Activated T-helper 17 cell treated with anti-CD3 and anti-CD28 coated beads, Interleukin-2, amount 50 U/mL, for 72 hours (primary cell): ENCODE data around the gene GRM1. TPM values are rescaled to one million over a fixed set of nuclear protein-coding genes. Genes with fewer than 3 reads are reported as not detected.

Experiments
- ATAC-seq: fragments of 150-1000 bp; cut with Tn5 transposase; replicated peaks from 2 replicates; pipeline ENCODE4 v1.10.0; 2021; ENCODE audit warnings: mild to moderate bottlenecking, moderate library complexity
- H3K27ac Mint-ChIP-seq: one replicate; pipeline ENCODE4 v1.8.0; 2022; ENCODE audit warnings: mixed read lengths
- H3K27me3 Mint-ChIP-seq: one replicate; pipeline ENCODE4 v1.8.0; 2022; ENCODE audit warnings: mixed read lengths
- H3K36me3 Mint-ChIP-seq: one replicate; pipeline ENCODE4 v1.8.0; 2022; ENCODE audit warnings: low read depth, mild to moderate bottlenecking, mixed read lengths
- H3K4me1 Mint-ChIP-seq: one replicate; pipeline ENCODE4 v1.8.0; 2022; ENCODE audit warnings: mixed read lengths
- H3K4me3 Mint-ChIP-seq: one replicate; pipeline ENCODE4 v1.8.0; 2022; ENCODE audit warnings: mild to moderate bottlenecking, mixed read lengths
- H3K9me3 Mint-ChIP-seq: one replicate; pipeline ENCODE4 v1.8.0; 2022; ENCODE audit warnings: mixed read lengths
- total RNA-seq, 2 donors: library from RNA; stranded (reverse); gene quantifications; one replicate each; pipeline ENCODE4 v1.2.3, GENCODE V29; 2022

GRM1 gene
- total RNA-seq, 2 donors from 2014 or later = 0.04 TPM; not detected in 1

- H3K27ac Mint-ChIP-seq = no peak overlapping the region
- H3K4me3 Mint-ChIP-seq = no peak overlapping the region
- H3K4me1 Mint-ChIP-seq = no peaks in the 10 kb centered on the region
- ATAC-seq = no peak
- H3K27me3 Mint-ChIP-seq = peaks cover 3% of the 10 kb centered on the region
- H3K9me3 Mint-ChIP-seq = peaks cover 4% of the 10 kb centered on the region
- H3K36me3 Mint-ChIP-seq = no peaks in the 10 kb centered on the region
Observed at GRCh38 chr6:146066506-146066905, 37.6 kb downstream of the GRM1 start.

DNA sequence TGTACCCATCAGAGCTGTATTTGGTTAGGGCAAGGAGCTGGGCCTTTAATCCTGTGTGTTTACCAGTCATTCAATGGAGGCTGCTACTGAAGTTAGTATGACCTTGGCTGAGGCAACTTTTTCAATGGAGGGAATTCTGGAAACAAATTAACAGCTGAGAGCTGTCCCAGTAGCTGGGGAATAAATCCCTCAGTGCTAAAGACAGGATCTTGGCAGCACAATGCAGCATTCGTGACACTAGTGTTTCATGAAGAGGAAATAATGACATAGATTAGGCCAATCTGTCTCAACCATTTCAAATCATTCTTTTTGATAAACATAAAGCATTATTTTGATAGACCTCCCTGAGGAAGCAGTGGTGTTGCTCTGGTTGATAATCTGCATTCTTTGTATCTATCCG is 42.9 kb downstream of the GRM1 start:
- ATAC-seq = no peak
- Mint-ChIP-seq H3K27me3 (no peaks in the 10 kb centered on the region), H3K4me1 (no peaks in the 10 kb centered on the region)

DNA sequence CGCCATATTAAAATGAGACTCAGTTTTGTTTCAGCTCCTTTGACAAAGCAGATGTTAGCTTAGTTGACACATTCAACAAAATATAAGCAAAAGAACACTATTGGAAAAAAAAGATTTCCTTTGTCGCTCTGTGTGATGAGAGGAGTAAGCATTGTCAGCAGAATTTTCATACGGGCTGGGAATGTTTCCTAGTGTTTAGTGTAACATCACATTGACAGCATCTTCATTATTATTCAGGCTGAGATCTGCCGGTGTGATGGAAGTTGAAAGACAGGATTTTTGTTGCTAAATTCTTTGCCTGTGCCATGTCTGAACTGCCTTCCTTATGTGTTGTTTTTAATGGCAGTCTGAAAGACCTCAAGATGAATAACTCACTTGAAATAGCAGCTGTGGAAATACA is 49.1 kb downstream of the GRM1 start:
- Mint-ChIP-seq H3K4me3 (no peak overlapping the region), H3K9me3 (no peaks in the 10 kb centered on the region), H3K4me1 (no peaks in the 10 kb centered on the region), H3K27me3 (peaks cover 3% of the 10 kb centered on the region), H3K36me3 (no peaks in the 10 kb centered on the region), H3K27ac (no peak overlapping the region)
- no peak for ATAC-seq

More for the DNA sequence above, 42.9 kb downstream of the GRM1 start:
- H3K27ac Mint-ChIP-seq = no peak overlapping the region
- no peaks in the 10 kb centered on the region for H3K9me3 Mint-ChIP-seq
- H3K4me3 Mint-ChIP-seq = no peak overlapping the region
- no peaks in the 10 kb centered on the region for H3K36me3 Mint-ChIP-seq

DNA sequence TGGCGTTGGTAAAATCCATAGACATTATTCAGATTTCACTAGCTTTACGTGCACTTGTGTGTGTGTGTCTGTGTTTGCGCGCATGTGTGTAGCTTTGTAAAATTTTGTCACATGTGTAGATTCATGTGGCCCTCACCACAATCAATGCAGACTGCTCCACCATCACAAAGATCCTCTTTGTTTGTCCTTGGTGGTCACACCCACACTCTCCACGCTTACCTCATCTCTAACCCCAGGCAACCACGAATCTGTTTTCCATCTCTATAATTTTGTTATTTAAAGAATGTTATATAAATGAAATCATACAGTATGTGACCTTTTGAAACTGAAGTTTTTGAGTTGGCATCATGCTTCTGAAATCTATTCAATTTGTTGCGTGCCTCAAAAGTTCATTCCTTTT is 58.5 kb downstream of the GRM1 start:
- H3K4me1 Mint-ChIP-seq = no peaks in the 10 kb centered on the region
- H3K27ac Mint-ChIP-seq = no peak overlapping the region
- H3K9me3 Mint-ChIP-seq = no peaks in the 10 kb centered on the region
- H3K27me3 Mint-ChIP-seq = peaks cover 6% of the 10 kb centered on the region
- H3K36me3 Mint-ChIP-seq = no peaks in the 10 kb centered on the region
- H3K4me3 Mint-ChIP-seq = no peak overlapping the region
- no peak for ATAC-seq

GRCh38 chr6:146090474-146090873 is 61.6 kb downstream of the GRM1 start:
- Mint-ChIP-seq H3K4me3 (no peak overlapping the region), H3K27ac (no peak overlapping the region), H3K4me1 (no peaks in the 10 kb centered on the region), H3K36me3 (no peaks in the 10 kb centered on the region), H3K27me3 (no peaks in the 10 kb centered on the region), H3K9me3 (no peaks in the 10 kb centered on the region)
- ATAC-seq = no peak

- no peaks in the 10 kb centered on the region for H3K4me1 Mint-ChIP-seq
- no peak overlapping the region for H3K4me3 Mint-ChIP-seq
- no peaks in the 10 kb centered on the region for H3K9me3 Mint-ChIP-seq
- no peak for ATAC-seq
- H3K36me3 Mint-ChIP-seq = no peaks in the 10 kb centered on the region
- H3K27me3 Mint-ChIP-seq = no peaks in the 10 kb centered on the region
- H3K27ac Mint-ChIP-seq = no peak overlapping the region
Observed at GRCh38 chr6:146092961-146093686, 64.3 kb downstream of the GRM1 start.

DNA sequence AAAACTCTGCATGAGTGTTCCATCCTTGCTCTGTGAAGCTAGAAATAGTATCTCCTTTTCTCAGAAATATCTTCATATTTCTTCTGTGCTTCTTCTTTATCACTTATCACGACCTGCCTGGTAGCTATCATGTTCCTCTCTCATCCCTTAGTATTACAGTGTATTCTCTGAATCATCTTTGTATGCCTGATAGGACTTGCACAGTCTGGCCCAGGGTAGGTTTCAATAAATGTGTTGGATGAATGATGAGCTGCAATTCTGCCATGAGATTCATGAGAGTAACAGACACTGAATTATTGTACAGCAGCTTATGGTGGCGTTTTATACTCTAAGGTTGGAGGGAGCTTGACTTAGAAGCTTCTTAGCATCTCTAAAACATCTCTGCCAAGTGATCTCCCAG is 66.6 kb downstream of the GRM1 start:
- no peaks in the 10 kb centered on the region for H3K4me1 Mint-ChIP-seq
- no peaks in the 10 kb centered on the region for H3K9me3 Mint-ChIP-seq
- H3K27me3 Mint-ChIP-seq = no peaks in the 10 kb centered on the region
- H3K27ac Mint-ChIP-seq = no peak overlapping the region
- H3K36me3 Mint-ChIP-seq = no peaks in the 10 kb centered on the region
- H3K4me3 Mint-ChIP-seq = no peak overlapping the region
- ATAC-seq = no peak

DNA sequence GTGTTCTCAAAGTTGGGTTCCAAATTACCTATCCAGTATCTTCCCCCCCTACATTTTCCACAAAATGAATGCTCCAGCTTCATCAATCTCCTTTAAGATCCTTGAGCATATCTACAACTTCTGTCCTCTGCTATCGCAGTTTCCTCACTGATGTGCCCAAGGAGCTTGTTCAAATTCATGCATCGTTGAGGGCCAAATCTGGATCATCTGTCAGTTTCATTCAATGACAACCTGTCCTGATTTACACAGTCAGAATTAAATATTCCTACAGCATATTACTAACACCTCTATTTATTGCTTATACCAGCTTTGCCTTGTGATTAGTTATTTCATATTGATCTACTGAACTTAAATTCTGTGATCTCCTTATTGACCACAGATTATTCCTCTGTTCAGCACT is 68.7 kb downstream of the GRM1 start:
- Mint-ChIP-seq H3K4me1 (no peaks in the 10 kb centered on the region), H3K9me3 (no peaks in the 10 kb centered on the region), H3K4me3 (no peak overlapping the region), H3K36me3 (no peaks in the 10 kb centered on the region), H3K27ac (no peak overlapping the region), H3K27me3 (peaks cover 5% of the 10 kb centered on the region)
- ATAC-seq = no peak

- no peak overlapping the region for H3K4me3 Mint-ChIP-seq
- no peak overlapping the region for H3K27ac Mint-ChIP-seq
- peaks cover 11% of the 10 kb centered on the region for H3K27me3 Mint-ChIP-seq
- no peak for ATAC-seq
- H3K36me3 Mint-ChIP-seq = no peaks in the 10 kb centered on the region
- no peaks in the 10 kb centered on the region for H3K4me1 Mint-ChIP-seq
- H3K9me3 Mint-ChIP-seq = no peaks in the 10 kb centered on the region
Observed at GRCh38 chr6:146100776-146101175, 71.9 kb downstream of the GRM1 start.

GRCh38 chr6:146103416-146104072 is 74.7 kb downstream of the GRM1 start:
- H3K4me3 Mint-ChIP-seq = no peak overlapping the region
- no peaks in the 10 kb centered on the region for H3K4me1 Mint-ChIP-seq

GRCh38 chr6:146106532-146106931 is 77.7 kb downstream of the GRM1 start:
- Mint-ChIP-seq H3K4me3 (no peak overlapping the region), H3K9me3 (peaks cover 17% of the 10 kb centered on the region), H3K27ac (no peak overlapping the region), H3K27me3 (peaks cover 11% of the 10 kb centered on the region), H3K36me3 (no peaks in the 10 kb centered on the region), H3K4me1 (no peaks in the 10 kb centered on the region)
- ATAC-seq = no peak

More at GRCh38 chr6:146103416-146104072, 74.7 kb downstream of the GRM1 start:
- Mint-ChIP-seq H3K27ac (no peak overlapping the region), H3K36me3 (no peaks in the 10 kb centered on the region), H3K9me3 (peaks cover 4% of the 10 kb centered on the region), H3K27me3 (peaks cover 11% of the 10 kb centered on the region)
- no peak for ATAC-seq

GRCh38 chr6:146110990-146111389 is 82.1 kb downstream of the GRM1 start:
- no peak for ATAC-seq
- no peaks in the 10 kb centered on the region for H3K36me3 Mint-ChIP-seq
- H3K9me3 Mint-ChIP-seq = peaks cover 17% of the 10 kb centered on the region
- no peak overlapping the region for H3K4me3 Mint-ChIP-seq
- H3K4me1 Mint-ChIP-seq = no peaks in the 10 kb centered on the region
- no peaks in the 10 kb centered on the region for H3K27me3 Mint-ChIP-seq
- H3K27ac Mint-ChIP-seq = no peak overlapping the region

DNA sequence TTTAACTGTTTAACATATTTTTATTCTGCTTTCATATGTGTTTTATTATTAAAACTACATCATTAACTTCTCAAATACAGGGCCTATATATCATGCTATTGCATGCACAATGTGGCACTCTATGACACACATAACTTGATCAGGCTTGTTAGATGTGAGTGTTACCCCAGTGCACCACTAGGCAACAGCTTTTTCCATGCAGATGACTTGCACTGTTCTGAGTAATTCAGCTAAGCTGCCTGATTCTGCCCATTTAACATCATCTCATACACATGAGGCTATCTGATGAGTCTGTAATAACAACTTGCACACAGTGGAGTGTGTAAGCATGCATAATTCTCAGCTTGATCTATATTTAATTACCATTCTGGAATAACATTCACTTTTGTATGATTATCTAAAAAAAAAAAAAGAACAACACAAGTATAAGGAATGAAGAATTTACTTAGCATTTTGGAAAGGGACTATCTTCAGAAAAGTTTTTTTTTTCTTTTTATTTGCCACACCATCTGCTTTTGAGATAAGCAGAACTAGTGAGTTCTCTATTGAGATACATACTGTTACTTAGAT is 83.1 kb downstream of the GRM1 start:
- ATAC-seq = no peak
- H3K9me3 Mint-ChIP-seq = peaks cover 17% of the 10 kb centered on the region
- H3K36me3 Mint-ChIP-seq = no peaks in the 10 kb centered on the region
- no peaks in the 10 kb centered on the region for H3K4me1 Mint-ChIP-seq
- no peak overlapping the region for H3K4me3 Mint-ChIP-seq
- H3K27ac Mint-ChIP-seq = no peak overlapping the region
- no peaks in the 10 kb centered on the region for H3K27me3 Mint-ChIP-seq

DNA sequence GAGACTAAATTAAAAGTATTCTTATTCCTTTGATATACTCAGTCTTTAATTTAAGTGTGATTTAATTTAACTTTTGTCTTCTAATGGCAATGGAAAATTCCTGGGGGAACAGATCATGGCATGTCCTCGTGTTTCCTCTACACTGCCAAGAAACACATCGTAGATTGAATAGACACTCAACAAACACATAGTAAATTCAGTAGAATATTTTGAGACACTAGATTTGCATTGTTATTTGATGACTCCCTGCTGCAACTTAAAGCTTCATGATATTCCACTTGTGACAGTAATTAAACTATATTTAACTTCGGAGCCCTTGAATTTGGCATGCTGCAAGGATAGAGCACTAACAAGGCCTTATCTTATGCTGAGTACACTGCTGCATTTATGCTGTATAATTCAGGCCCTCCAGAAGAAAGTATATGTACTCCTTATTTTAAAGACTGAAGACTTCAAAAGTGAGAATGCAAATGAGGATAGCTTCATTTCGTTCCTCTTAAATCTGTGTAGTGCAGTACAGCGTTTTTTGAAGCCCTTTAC is 84.3 kb downstream of the GRM1 start:
- ATAC-seq = no peak
- no peaks in the 10 kb centered on the region for H3K4me1 Mint-ChIP-seq
- no peak overlapping the region for H3K4me3 Mint-ChIP-seq
- no peaks in the 10 kb centered on the region for H3K27me3 Mint-ChIP-seq
- no peaks in the 10 kb centered on the region for H3K36me3 Mint-ChIP-seq
- H3K27ac Mint-ChIP-seq = no peak overlapping the region
- H3K9me3 Mint-ChIP-seq = peaks cover 16% of the 10 kb centered on the region

DNA sequence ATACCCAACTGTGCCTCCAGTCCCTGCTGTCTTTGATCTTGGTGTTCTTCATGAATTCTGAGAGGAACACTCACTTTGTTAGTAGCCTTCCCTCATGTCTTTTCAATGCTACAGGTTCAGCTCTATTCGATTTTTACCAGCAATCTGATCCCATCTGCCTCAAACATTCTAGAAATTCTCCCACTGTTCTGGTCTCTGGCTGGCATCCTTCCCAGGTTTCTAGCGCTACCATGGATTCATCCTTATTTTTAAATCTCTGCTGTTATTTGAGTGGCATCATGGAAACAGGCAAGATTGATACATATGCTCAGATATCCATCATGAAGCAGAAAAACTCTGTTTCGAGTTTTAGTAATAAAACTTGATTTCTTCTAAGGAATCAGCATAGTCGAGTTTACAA is 94.8 kb downstream of the GRM1 start:
- Mint-ChIP-seq H3K36me3 (no peaks in the 10 kb centered on the region), H3K4me1 (no peaks in the 10 kb centered on the region), H3K4me3 (no peak overlapping the region), H3K27ac (no peak overlapping the region), H3K9me3 (no peaks in the 10 kb centered on the region), H3K27me3 (no peaks in the 10 kb centered on the region)
- ATAC-seq = no peak
